DND-41 (cell line): ENCODE results near the gene FHIT.

Experiments
- EZH2 ChIP-seq: IDR thresholded peaks from 3 replicates; pipeline ENCODE4 v1.6.1; 2012; ENCODE audit warnings: borderline replicate concordance, low read depth, mild to moderate bottlenecking, moderate library complexity, low read length, inconsistent platforms; ENCODE audit not compliant: severe bottlenecking
- TF ChIP-seq, protein P1 (sequence below): IDR thresholded peaks from 2 replicates; pipeline ENCODE4 v1.5.1; 2012; ENCODE audit warnings: borderline replicate concordance, low read length, moderate library complexity, mild to moderate bottlenecking; ENCODE audit not compliant: poor library complexity, severe bottlenecking; ENCODE audit errors: extremely low read depth

DNA sequence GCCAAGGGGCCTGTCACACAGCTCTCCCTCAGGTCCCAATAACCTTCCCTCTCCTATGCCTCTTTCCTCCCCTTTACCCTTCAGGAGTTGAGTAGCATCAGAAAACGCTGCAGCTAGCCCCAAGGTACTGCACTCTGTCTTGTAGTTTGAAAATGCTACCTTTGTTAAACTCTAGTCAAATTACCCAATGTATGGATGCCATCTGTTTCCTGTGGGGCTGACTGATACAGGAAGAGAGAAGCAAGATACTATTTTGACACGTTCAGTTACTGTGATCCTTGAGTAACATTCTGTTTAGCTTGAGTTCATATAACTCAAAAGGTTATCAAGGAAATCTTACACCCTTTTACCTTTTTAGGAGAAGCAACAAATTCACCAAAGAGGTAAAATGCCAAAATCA lies 493.1 kb downstream of the FHIT start:
- TF ChIP-seq, protein P1, sequence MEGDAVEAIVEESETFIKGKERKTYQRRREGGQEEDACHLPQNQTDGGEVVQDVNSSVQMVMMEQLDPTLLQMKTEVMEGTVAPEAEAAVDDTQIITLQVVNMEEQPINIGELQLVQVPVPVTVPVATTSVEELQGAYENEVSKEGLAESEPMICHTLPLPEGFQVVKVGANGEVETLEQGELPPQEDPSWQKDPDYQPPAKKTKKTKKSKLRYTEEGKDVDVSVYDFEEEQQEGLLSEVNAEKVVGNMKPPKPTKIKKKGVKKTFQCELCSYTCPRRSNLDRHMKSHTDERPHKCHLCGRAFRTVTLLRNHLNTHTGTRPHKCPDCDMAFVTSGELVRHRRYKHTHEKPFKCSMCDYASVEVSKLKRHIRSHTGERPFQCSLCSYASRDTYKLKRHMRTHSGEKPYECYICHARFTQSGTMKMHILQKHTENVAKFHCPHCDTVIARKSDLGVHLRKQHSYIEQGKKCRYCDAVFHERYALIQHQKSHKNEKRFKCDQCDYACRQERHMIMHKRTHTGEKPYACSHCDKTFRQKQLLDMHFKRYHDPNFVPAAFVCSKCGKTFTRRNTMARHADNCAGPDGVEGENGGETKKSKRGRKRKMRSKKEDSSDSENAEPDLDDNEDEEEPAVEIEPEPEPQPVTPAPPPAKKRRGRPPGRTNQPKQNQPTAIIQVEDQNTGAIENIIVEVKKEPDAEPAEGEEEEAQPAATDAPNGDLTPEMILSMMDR = no peak
- no peak for TF ChIP-seq EZH2
